Vagina (tissue), 2 donors: Measurements from ENCODE around the gene RSU1. TPM values are rescaled to one million over a fixed set of nuclear protein-coding genes. Genes with fewer than 3 reads are reported as not detected.

Experiments
- DNase-seq, 2 donors: peaks; one replicate each; pipeline ENCODE4 v3.0.0-alpha.2; 2017; ENCODE audit errors: extremely low spot score in 2 of 2
- H3K27ac ChIP-seq: fragments of 200-600 bp; sonication (generic); one replicate; pipeline ENCODE4 v1.5.1; 2019
- H3K27me3 ChIP-seq: fragments of 200-600 bp; sonication (generic); one replicate; pipeline ENCODE4 v1.5.1; 2019
- H3K36me3 ChIP-seq, 2 donors: fragments of 200-600 bp; sonication (generic); one replicate each; pipeline ENCODE4 v1.5.1; 2017 to 2019
- H3K4me1 ChIP-seq: fragments of 200-600 bp; sonication (generic); one replicate; pipeline ENCODE4 v1.5.1; 2019
- H3K4me3 ChIP-seq, 2 donors: fragments of 200-600 bp; sonication (generic); 1 replicate in 1 of 2; 2 replicates in 1 of 2; pipeline ENCODE4 v1.5.1; 2016 to 2019
- H3K9me3 ChIP-seq: fragments of 200-600 bp; sonication (generic); one replicate; pipeline ENCODE4 v1.5.1; 2019
- POLR2A ChIP-seq, 2 donors: fragments of 450-650 bp; IDR thresholded peaks; one replicate each; pipeline ENCODE4 v1.6.1; 2017; ENCODE audit warnings: antibody characterized with exemption in 2 of 2, mild to moderate bottlenecking in 2 of 2, moderate library complexity in 2 of 2
- POLR2AphosphoS5 ChIP-seq, 2 donors: sonication (generic); formaldehyde crosslinking; IDR thresholded peaks; one replicate each; pipeline ENCODE4 v1.9.0; 2017; ENCODE audit warnings: antibody characterized with exemption in 2 of 2, mild to moderate bottlenecking in 2 of 2, low read depth in 1 of 2; ENCODE audit not compliant: insufficient read depth in 1 of 2
- intact Hi-C: fragments of 100-400 bp; cut with DNase I; formaldehyde crosslinking; loops from one replicate; pipeline ENCODE4 v1.15.1; 2023
- total RNA-seq: library from RNA; depleted of rRNA; stranded (reverse); fragments of >200 nt; gene quantifications from one replicate; pipeline ENCODE4 v1.2.3, GENCODE V29; 2016
- TF ChIP-seq, protein P1 (sequence below), 3 experiments: fragments of 450-650 bp in 2 of 3; fragments of 200-600 bp in 1 of 3; sonication (generic) in 1 of 3; IDR thresholded peaks; one replicate each; pipeline ENCODE4 v1.5.1; 2017 to 2019; ENCODE audit warnings: antibody characterized with exemption in 3 of 3, mild to moderate bottlenecking in 2 of 3, moderate library complexity in 2 of 3

RSU1 gene
- total RNA-seq, 1 donor from 2014 or later: 50.3 TPM

DNA sequence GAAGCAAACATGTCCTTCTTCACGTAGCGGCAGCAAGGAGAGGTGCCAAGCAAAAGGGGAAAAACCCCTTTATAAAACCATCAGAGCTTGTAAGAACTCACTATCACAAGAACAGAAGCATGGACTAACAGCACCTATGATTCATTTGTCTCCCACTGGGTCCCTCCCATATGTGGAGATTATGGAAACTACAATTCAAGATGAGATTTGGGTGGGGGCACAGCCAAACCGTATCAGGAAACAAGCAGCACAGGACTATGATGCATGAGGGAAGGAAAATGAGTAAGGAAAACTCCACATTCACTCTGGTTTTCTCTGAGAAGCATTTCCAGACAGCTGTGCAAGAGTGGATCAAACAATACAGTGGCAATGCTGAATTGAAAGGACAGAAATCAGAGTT lies 81.6 kb downstream of the RSU1 start:
- intact Hi-C loops: no loop called here
- H3K36me3 ChIP-seq: peaks cover 0 to 9% of the 10 kb centered on the region in 2 donors
- H3K9me3 ChIP-seq: no peaks in the 10 kb centered on the region
- no peak for TF ChIP-seq POLR2AphosphoS5 (IDR thresholded peaks at IDR 0.05; ENCODE audit: insufficient read depth in 1 of 2, low read depth in 1 of 2)
- TF ChIP-seq, protein P1, sequence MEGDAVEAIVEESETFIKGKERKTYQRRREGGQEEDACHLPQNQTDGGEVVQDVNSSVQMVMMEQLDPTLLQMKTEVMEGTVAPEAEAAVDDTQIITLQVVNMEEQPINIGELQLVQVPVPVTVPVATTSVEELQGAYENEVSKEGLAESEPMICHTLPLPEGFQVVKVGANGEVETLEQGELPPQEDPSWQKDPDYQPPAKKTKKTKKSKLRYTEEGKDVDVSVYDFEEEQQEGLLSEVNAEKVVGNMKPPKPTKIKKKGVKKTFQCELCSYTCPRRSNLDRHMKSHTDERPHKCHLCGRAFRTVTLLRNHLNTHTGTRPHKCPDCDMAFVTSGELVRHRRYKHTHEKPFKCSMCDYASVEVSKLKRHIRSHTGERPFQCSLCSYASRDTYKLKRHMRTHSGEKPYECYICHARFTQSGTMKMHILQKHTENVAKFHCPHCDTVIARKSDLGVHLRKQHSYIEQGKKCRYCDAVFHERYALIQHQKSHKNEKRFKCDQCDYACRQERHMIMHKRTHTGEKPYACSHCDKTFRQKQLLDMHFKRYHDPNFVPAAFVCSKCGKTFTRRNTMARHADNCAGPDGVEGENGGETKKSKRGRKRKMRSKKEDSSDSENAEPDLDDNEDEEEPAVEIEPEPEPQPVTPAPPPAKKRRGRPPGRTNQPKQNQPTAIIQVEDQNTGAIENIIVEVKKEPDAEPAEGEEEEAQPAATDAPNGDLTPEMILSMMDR (IDR thresholded peaks at IDR 0.05): no peak
- TF ChIP-seq POLR2A (IDR thresholded peaks at IDR 0.05): no peak
- DNase-seq: no peak
- H3K27me3 ChIP-seq: no peaks in the 10 kb centered on the region
- H3K4me1 ChIP-seq: no peaks in the 10 kb centered on the region
- no peak overlapping the region for H3K4me3 ChIP-seq
- H3K27ac ChIP-seq: no peak overlapping the region

DNA sequence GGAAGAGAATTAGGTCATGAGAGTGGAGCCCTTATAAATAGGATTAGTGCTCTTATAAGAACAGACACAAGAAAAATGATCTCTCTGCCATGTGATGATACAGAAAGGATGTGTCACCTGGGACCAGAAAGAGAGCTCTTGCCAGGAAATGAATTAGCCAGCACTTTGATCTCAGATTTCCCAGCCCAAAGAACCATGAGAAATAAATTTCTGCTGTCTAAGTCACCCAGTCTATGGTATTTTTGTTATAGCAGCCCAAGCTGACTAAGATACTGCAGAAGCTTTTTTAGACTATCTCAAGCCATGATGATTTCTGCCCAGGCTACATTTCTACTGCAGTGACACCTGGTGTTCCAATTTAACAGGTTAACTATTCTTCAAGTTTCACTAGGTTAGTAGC lies 84.8 kb downstream of the RSU1 start:
- no peak overlapping the region for H3K27ac ChIP-seq

DNA sequence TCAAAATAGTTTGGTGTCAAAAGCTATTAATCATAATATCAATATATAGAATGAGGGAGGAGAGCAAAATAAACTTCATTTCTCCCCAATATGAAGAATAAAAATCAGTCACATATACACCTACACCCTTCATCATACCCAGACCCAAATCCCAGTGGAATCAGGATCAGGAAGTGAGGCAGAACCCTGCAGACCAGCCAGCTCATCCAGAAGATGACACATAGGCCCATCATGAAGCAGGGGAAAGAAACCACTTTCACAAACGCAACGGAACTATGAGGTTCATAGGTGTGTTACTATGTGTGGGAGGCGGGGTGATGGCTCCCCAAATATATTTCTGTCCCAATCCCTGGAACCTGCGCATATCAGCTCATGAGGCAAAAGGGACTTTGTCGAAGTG lies 89.0 kb downstream of the RSU1 start:
- Histone ChIP-seq H3K9me3 (no peaks in the 10 kb centered on the region), H3K4me3 (no peak overlapping the region), H3K36me3 (peaks cover 0 to 6% of the 10 kb centered on the region in 2 donors), H3K4me1 (no peaks in the 10 kb centered on the region), H3K27me3 (no peaks in the 10 kb centered on the region), H3K27ac (no peak overlapping the region)
- intact Hi-C loops: no loop called here
- DNase-seq: no peak
- TF ChIP-seq, protein P1 (IDR thresholded peaks at IDR 0.05): no peak
- TF ChIP-seq POLR2A (IDR thresholded peaks at IDR 0.05): no peak
- no peak for TF ChIP-seq POLR2AphosphoS5 (IDR thresholded peaks at IDR 0.05; ENCODE audit: insufficient read depth in 1 of 2, low read depth in 1 of 2)

More for the DNA sequence above, 84.8 kb downstream of the RSU1 start:
- intact Hi-C loops: no loop called here
- H3K4me3 ChIP-seq: no peak overlapping the region
- H3K4me1 ChIP-seq: no peaks in the 10 kb centered on the region
- DNase-seq: no peak
- peaks cover 0 to 10% of the 10 kb centered on the region in 2 donors for H3K36me3 ChIP-seq
- H3K9me3 ChIP-seq: no peaks in the 10 kb centered on the region
- no peaks in the 10 kb centered on the region for H3K27me3 ChIP-seq
- no peak for TF ChIP-seq POLR2A (IDR thresholded peaks at IDR 0.05)
- no peak for TF ChIP-seq POLR2AphosphoS5 (IDR thresholded peaks at IDR 0.05; ENCODE audit: insufficient read depth in 1 of 2, low read depth in 1 of 2)
- TF ChIP-seq, protein P1 (IDR thresholded peaks at IDR 0.05): no peak

DNA sequence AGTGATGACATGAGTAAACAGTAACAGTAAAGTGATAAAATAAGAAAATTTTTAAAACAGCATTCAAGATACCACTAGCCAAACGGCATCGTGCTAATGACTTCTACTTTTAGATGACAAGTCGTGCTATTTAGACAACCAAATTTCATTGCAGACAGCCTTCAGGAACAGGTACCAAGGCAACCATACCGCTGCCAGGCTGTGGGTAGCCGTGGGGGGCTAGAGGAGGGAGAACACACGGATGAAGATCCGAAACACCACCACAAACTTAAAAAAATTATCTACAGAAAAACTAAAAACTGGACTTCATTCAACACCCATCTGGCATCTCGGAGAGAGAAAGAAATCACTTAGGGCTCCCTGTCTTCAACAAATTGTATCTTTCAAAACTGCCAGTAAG lies 89.6 kb downstream of the RSU1 start:
- Histone ChIP-seq H3K4me1 (no peaks in the 10 kb centered on the region), H3K27ac (no peak overlapping the region), H3K9me3 (no peaks in the 10 kb centered on the region), H3K27me3 (no peaks in the 10 kb centered on the region), H3K36me3 (peaks cover 0 to 6% of the 10 kb centered on the region in 2 donors), H3K4me3 (no peak overlapping the region)
- TF ChIP-seq, protein P1 (IDR thresholded peaks at IDR 0.05): no peak
- no peak for TF ChIP-seq POLR2A (IDR thresholded peaks at IDR 0.05)
- no peak for TF ChIP-seq POLR2AphosphoS5 (IDR thresholded peaks at IDR 0.05; ENCODE audit: insufficient read depth in 1 of 2, low read depth in 1 of 2)
- no peak for DNase-seq
- intact Hi-C loops: no loop called here

DNA sequence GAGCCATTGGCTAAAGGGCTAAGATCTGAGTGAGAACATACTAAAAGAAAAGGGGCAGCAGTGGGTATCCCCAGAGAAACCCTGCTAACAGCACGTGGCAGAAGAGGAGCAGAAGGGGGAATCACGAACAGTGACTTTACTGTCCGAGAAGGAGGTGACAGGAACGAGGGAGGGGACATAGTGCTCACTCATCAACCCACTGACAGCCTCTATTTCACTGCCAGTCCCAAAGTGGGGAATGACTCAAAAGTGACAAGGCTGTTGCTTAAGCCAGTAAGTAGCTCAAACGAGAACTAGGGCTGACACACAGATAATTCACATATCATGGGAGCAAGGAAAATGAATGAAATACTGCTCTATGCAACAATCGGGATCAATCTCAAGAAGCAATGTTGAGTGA lies 92.7 kb downstream of the RSU1 start:
- no peak for TF ChIP-seq POLR2AphosphoS5 (IDR thresholded peaks at IDR 0.05; ENCODE audit: insufficient read depth in 1 of 2, low read depth in 1 of 2)
- TF ChIP-seq POLR2A (IDR thresholded peaks at IDR 0.05): no peak
- TF ChIP-seq, protein P1 (IDR thresholded peaks at IDR 0.05): no peak
- Histone ChIP-seq H3K36me3 (peaks cover 0 to 6% of the 10 kb centered on the region in 2 donors), H3K27ac (no peak overlapping the region), H3K4me3 (no peak overlapping the region), H3K27me3 (no peaks in the 10 kb centered on the region), H3K4me1 (no peaks in the 10 kb centered on the region), H3K9me3 (no peaks in the 10 kb centered on the region)
- intact Hi-C loops: no loop called here
- DNase-seq: no peak
